HEK293 (cell line): ENCODE data around the gene MAGI1.

ENCODE experiments used
- EGR2 ChIP-seq: fragments of 450-650 bp; formaldehyde crosslinking; IDR thresholded peaks from 2 replicates; pipeline ENCODE4 v1.5.1; 2016; ENCODE audit warnings: low read depth, missing biosample characterization, missing genetic modification characterization
- FEZF1 ChIP-seq: fragments of 450-650 bp; formaldehyde crosslinking; IDR thresholded peaks from 2 replicates; pipeline ENCODE4 v1.5.1; 2016; ENCODE audit warnings: missing biosample characterization, missing genetic modification characterization
- KLF16 ChIP-seq: fragments of 450-650 bp; formaldehyde crosslinking; IDR thresholded peaks from 2 replicates; pipeline ENCODE4 v1.5.1; 2017; ENCODE audit warnings: missing biosample characterization, missing genetic modification characterization
- KLF9 ChIP-seq: fragments of 450-650 bp; formaldehyde crosslinking; IDR thresholded peaks from 2 replicates; pipeline ENCODE4 v1.5.1; 2016; ENCODE audit warnings: missing biosample characterization, missing genetic modification characterization, low read depth
- MZF1 ChIP-seq: fragments of 450-650 bp; formaldehyde crosslinking; IDR thresholded peaks from 2 replicates; pipeline ENCODE4 v1.5.1; 2017; ENCODE audit warnings: missing biosample characterization, missing genetic modification characterization, borderline replicate concordance
- SETDB1 ChIP-seq: IDR thresholded peaks from one replicate; pipeline ENCODE4 v1.6.1; 2017; ENCODE audit warnings: mild to moderate bottlenecking, low read length, moderate library complexity, mixed read lengths; ENCODE audit not compliant: insufficient read length
- TSHZ1 ChIP-seq: fragments of 450-650 bp; formaldehyde crosslinking; IDR thresholded peaks from 2 replicates; pipeline ENCODE4 v1.5.1; 2016; ENCODE audit warnings: missing biosample characterization, missing genetic modification characterization, borderline replicate concordance
- ZNF121 ChIP-seq: fragments of 450-650 bp; formaldehyde crosslinking; IDR thresholded peaks from 2 replicates; pipeline ENCODE4 v1.5.1; 2016; ENCODE audit warnings: missing biosample characterization, missing genetic modification characterization
- ZNF148 ChIP-seq: fragments of 450-650 bp; formaldehyde crosslinking; IDR thresholded peaks from 2 replicates; pipeline ENCODE4 v1.5.0; 2017; ENCODE audit warnings: missing biosample characterization, missing genetic modification characterization, borderline replicate concordance
- ZNF155 ChIP-seq: fragments of 450-650 bp; formaldehyde crosslinking; IDR thresholded peaks from 2 replicates; pipeline ENCODE4 v1.5.1; 2016; ENCODE audit warnings: missing biosample characterization, missing genetic modification characterization
- ZNF184 ChIP-seq: fragments of 450-650 bp; IDR thresholded peaks from 2 replicates; pipeline ENCODE4 v1.5.1; 2018; ENCODE audit warnings: missing biosample characterization, mild to moderate bottlenecking, missing genetic modification characterization
- ZNF280D ChIP-seq: fragments of 450-650 bp; formaldehyde crosslinking; IDR thresholded peaks from 2 replicates; pipeline ENCODE4 v1.5.1; 2016; ENCODE audit warnings: missing biosample characterization, missing genetic modification characterization
- ZNF510 ChIP-seq: fragments of 450-650 bp; formaldehyde crosslinking; IDR thresholded peaks from 2 replicates; pipeline ENCODE4 v1.5.1; 2018; ENCODE audit warnings: mild to moderate bottlenecking, missing genetic modification characterization, missing biosample characterization; ENCODE audit not compliant: insufficient replicate concordance
- ZNF555 ChIP-seq: fragments of 450-650 bp; formaldehyde crosslinking; conservative IDR thresholded peaks from 2 replicates; pipeline ENCODE4 v1.5.1; 2017; ENCODE audit warnings: missing biosample characterization, mild to moderate bottlenecking, missing genetic modification characterization, inconsistent platforms
- ZNF624 ChIP-seq: fragments of 450-650 bp; formaldehyde crosslinking; IDR thresholded peaks from 2 replicates; pipeline ENCODE4 v1.5.1; 2017; ENCODE audit warnings: missing biosample characterization, missing genetic modification characterization
- ZNF645 ChIP-seq: fragments of 450-650 bp; formaldehyde crosslinking; IDR thresholded peaks from 2 replicates; pipeline ENCODE4; 2016; ENCODE audit warnings: missing biosample characterization, missing genetic modification characterization
- ZNF658 ChIP-seq: fragments of 450-650 bp; formaldehyde crosslinking; IDR thresholded peaks from 2 replicates; pipeline ENCODE4; 2016; ENCODE audit warnings: missing biosample characterization, missing genetic modification characterization
- ZNF707 ChIP-seq: fragments of 450-650 bp; formaldehyde crosslinking; IDR thresholded peaks from 2 replicates; pipeline ENCODE4 v1.5.1; 2016; ENCODE audit warnings: missing biosample characterization, missing genetic modification characterization
- ZNF76 ChIP-seq: fragments of 450-650 bp; formaldehyde crosslinking; IDR thresholded peaks from 2 replicates; pipeline ENCODE4; 2016; ENCODE audit warnings: low read depth, missing biosample characterization, missing genetic modification characterization, borderline replicate concordance
- ZNF785 ChIP-seq: fragments of 450-650 bp; formaldehyde crosslinking; IDR thresholded peaks from 2 replicates; pipeline ENCODE4 v1.5.1; 2016; ENCODE audit warnings: missing biosample characterization, missing genetic modification characterization
- TF ChIP-seq, protein P1 (sequence below): fragments of 450-650 bp; formaldehyde crosslinking; IDR thresholded peaks from 2 replicates; pipeline ENCODE4 v1.5.1; 2017; ENCODE audit warnings: missing biosample characterization, missing genetic modification characterization

Gene MAGI1

DNA sequence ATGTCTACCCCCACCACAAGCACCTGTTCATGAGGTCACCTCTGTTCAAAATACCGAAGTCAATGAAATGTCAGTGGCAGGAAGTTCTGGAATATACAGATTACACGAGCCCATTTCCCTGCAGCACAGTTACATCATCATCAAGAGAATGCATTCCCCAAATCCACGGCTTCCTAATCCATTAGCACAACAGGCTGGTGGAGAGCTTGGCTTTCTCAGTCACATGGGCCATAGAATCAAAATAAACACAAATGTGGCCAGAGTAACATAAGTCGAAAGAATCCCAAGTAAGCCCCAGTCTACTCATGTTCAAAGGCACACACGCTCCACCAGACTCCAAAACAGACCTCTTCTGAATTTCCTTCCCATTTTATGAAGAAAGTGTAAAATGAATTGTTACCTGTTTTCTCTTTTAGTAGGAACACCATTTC lies 419.3 kb downstream of the MAGI1 start (continued):
- TF ChIP-seq KLF9 (no peak), ZNF707 (tag by site-specific recombination) (no peak), ZNF184 (no peak), EGR2 (tag by site-specific recombination) (no peak), ZNF658 (tag by site-specific recombination) (no peak), SETDB1 (no peak), TSHZ1 (tag by site-specific recombination) (peak; percentile 73; the same call in 1 of the 2 replicates), ZNF280D (no peak), ZNF155 (tag by site-specific recombination) (no peak), ZNF555 (tag by site-specific recombination) (no peak), FEZF1 (tag by site-specific recombination) (0 out of 2 replicates have a peak, but pooled peaks have one; percentile 27), ZNF624 (tag by site-specific recombination) (no peak), ZNF121 (tag by site-specific recombination) (no peak), ZNF785 (tag by site-specific recombination) (no peak), KLF16 (tag by site-specific recombination) (no peak), ZNF148 (tag by site-specific recombination) (no peak), ZNF76 (tag by site-specific recombination) (no peak), ZNF510 (tag by site-specific recombination) (no peak), ZNF645 (no peak), MZF1 (tag by site-specific recombination) (peak; percentile 88)
- TF ChIP-seq, protein P1, sequence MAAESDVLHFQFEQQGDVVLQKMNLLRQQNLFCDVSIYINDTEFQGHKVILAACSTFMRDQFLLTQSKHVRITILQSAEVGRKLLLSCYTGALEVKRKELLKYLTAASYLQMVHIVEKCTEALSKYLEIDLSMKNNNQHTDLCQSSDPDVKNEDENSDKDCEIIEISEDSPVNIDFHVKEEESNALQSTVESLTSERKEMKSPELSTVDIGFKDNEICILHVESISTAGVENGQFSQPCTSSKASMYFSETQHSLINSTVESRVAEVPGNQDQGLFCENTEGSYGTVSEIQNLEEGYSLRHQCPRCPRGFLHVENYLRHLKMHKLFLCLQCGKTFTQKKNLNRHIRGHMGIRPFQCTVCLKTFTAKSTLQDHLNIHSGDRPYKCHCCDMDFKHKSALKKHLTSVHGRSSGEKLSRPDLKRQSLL (tag by site-specific recombination) = no peak
